Vagina (tissue), 2 donors: ENCODE results near the gene FBL.

Source experiments
- POLR2A ChIP-seq, 2 donors: fragments of 450-650 bp; IDR thresholded peaks; one replicate each; pipeline ENCODE4 v1.6.1; 2017; ENCODE audit warnings: antibody characterized with exemption in 2 of 2, mild to moderate bottlenecking in 2 of 2, moderate library complexity in 2 of 2
- POLR2AphosphoS5 ChIP-seq, 2 donors: sonication (generic); formaldehyde crosslinking; IDR thresholded peaks; one replicate each; pipeline ENCODE4 v1.9.0; 2017; ENCODE audit warnings: antibody characterized with exemption in 2 of 2, mild to moderate bottlenecking in 2 of 2, low read depth in 1 of 2; ENCODE audit not compliant: insufficient read depth in 1 of 2
- TF ChIP-seq, protein P1 (sequence below), 3 experiments: fragments of 450-650 bp in 2 of 3; fragments of 200-600 bp in 1 of 3; sonication (generic) in 1 of 3; IDR thresholded peaks; one replicate each; pipeline ENCODE4 v1.5.1; 2017 to 2019; ENCODE audit warnings: antibody characterized with exemption in 3 of 3, mild to moderate bottlenecking in 2 of 3, moderate library complexity in 2 of 3

DNA sequence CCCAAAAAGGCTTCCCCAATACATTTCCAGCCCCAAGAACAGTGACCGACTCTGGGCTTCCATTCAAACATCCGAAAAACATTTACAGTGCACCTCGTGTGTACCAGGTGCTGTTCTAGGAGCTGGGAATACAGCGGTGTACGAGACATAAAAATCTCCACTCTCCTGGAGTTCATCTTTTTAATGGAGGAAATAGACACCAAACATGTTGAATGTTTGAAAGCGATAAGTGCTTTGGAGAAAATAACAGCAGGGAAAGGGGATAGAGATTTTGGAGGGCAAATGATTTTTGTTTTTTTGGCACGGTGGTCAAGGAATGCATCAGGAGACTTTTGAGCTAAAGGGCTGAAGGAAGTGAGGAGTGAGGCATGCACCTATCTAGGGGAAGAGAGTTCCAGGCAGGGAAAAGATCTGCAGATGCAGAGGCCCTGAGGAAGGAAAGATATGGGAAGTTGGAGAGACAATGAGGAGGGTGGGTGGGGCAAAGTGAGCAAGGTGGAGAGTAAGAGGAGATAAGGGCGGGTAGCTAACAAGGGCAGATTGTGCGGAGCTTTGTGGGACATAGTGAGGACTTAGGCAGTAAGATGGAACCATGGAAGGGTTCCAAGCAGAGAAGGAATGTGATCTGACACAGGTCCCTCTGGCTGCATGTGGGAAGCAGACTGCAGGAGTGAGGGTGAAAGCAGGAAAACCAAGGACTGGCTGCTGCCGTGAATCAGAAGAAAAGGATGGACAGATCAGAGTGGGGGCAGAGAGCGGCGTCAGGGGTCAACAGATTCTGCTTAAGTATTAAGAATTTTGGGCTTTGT lies 703 bp upstream of the FBL start:
- TF ChIP-seq, protein P1, sequence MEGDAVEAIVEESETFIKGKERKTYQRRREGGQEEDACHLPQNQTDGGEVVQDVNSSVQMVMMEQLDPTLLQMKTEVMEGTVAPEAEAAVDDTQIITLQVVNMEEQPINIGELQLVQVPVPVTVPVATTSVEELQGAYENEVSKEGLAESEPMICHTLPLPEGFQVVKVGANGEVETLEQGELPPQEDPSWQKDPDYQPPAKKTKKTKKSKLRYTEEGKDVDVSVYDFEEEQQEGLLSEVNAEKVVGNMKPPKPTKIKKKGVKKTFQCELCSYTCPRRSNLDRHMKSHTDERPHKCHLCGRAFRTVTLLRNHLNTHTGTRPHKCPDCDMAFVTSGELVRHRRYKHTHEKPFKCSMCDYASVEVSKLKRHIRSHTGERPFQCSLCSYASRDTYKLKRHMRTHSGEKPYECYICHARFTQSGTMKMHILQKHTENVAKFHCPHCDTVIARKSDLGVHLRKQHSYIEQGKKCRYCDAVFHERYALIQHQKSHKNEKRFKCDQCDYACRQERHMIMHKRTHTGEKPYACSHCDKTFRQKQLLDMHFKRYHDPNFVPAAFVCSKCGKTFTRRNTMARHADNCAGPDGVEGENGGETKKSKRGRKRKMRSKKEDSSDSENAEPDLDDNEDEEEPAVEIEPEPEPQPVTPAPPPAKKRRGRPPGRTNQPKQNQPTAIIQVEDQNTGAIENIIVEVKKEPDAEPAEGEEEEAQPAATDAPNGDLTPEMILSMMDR (IDR thresholded peaks at IDR 0.05): no peak
- TF ChIP-seq POLR2A (IDR thresholded peaks at IDR 0.05): no peak
- TF ChIP-seq POLR2AphosphoS5 (IDR thresholded peaks at IDR 0.05; ENCODE audit: insufficient read depth in 1 of 2, low read depth in 1 of 2): peak in 1 of 2 donors; percentile 4
